Nephron progenitor cell (in vitro differentiated cells): Measurements from ENCODE around the gene MESP1.

Experiments
- DNase-seq: peaks from one replicate; pipeline ENCODE4 v3.0.0; 2021
- H3K27ac Mint-ChIP-seq: 2 replicates; pipeline ENCODE4 v1.8.0; 2021; ENCODE audit warnings: mild to moderate bottlenecking, moderate library complexity, mixed read lengths
- H3K27me3 Mint-ChIP-seq: 2 replicates; pipeline ENCODE4 v1.8.0; 2021; ENCODE audit warnings: mild to moderate bottlenecking, low read depth, mixed read lengths; ENCODE audit not compliant: poor library complexity
- H3K36me3 Mint-ChIP-seq: 2 replicates; pipeline ENCODE4 v1.8.0; 2021; ENCODE audit warnings: low read depth, mixed read lengths
- H3K4me1 Mint-ChIP-seq: 2 replicates; pipeline ENCODE4 v1.8.0; 2021; ENCODE audit warnings: mixed read lengths
- H3K4me3 Mint-ChIP-seq: 2 replicates; pipeline ENCODE4 v1.8.0; 2021; ENCODE audit warnings: mild to moderate bottlenecking, moderate library complexity, mixed read lengths
- H3K9me3 Mint-ChIP-seq: 2 replicates; pipeline ENCODE4 v1.8.0; 2021; ENCODE audit warnings: mild to moderate bottlenecking, moderate library complexity, mixed read lengths
- CTCF ChIP-seq: fragments of 200-600 bp; sonication (generic); IDR thresholded peaks from 2 replicates; pipeline ENCODE4 v1.5.0; 2021; ENCODE audit warnings: antibody characterized with exemption

The MESP1 gene

GRCh38 chr15:89781891-89782618 is 31.0 kb upstream of the MESP1 start:
- H3K27ac Mint-ChIP-seq = no peak overlapping the region

GRCh38 chr15:89781055-89781454 is 30.0 kb upstream of the MESP1 start:
- no peak for DNase-seq
- Mint-ChIP-seq H3K36me3 (no peaks in the 10 kb centered on the region), H3K4me3 (no peak overlapping the region), H3K27me3 (peaks cover 73% of the 10 kb centered on the region), H3K4me1 (peaks cover 14% of the 10 kb centered on the region), H3K27ac (no peak overlapping the region), H3K9me3 (peaks cover 7% of the 10 kb centered on the region)
- TF ChIP-seq CTCF = no peak

More at GRCh38 chr15:89781891-89782618, 31.0 kb upstream of the MESP1 start:
- Mint-ChIP-seq H3K27me3 (peaks cover 74% of the 10 kb centered on the region), H3K4me3 (no peak overlapping the region), H3K9me3 (peaks cover 15% of the 10 kb centered on the region), H3K4me1 (peaks cover 14% of the 10 kb centered on the region), H3K36me3 (no peaks in the 10 kb centered on the region)
- TF ChIP-seq CTCF = no peak
- DNase-seq = no peak

- H3K4me1 Mint-ChIP-seq = peaks cover 14% of the 10 kb centered on the region
- TF ChIP-seq CTCF = no peak
- no peak overlapping the region for H3K27ac Mint-ChIP-seq
- H3K36me3 Mint-ChIP-seq = no peaks in the 10 kb centered on the region
- peaks cover 3% of the 10 kb centered on the region for H3K9me3 Mint-ChIP-seq
- no peak overlapping the region for H3K4me3 Mint-ChIP-seq
- peaks cover 73% of the 10 kb centered on the region for H3K27me3 Mint-ChIP-seq
- no peak for DNase-seq
Observed at GRCh38 chr15:89780601-89781000, 29.6 kb upstream of the MESP1 start.

GRCh38 chr15:89778861-89779260 is 27.8 kb upstream of the MESP1 start:
- peaks cover 14% of the 10 kb centered on the region for H3K4me1 Mint-ChIP-seq
- no peak for DNase-seq
- H3K4me3 Mint-ChIP-seq = no peak overlapping the region
- H3K9me3 Mint-ChIP-seq = no peaks in the 10 kb centered on the region
- H3K36me3 Mint-ChIP-seq = no peaks in the 10 kb centered on the region
- peaks cover 81% of the 10 kb centered on the region for H3K27me3 Mint-ChIP-seq
- H3K27ac Mint-ChIP-seq = no peak overlapping the region
- TF ChIP-seq CTCF = no peak

- H3K27me3 Mint-ChIP-seq = peaks cover 79% of the 10 kb centered on the region
- peaks cover 5% of the 10 kb centered on the region for H3K4me1 Mint-ChIP-seq
- H3K36me3 Mint-ChIP-seq = no peaks in the 10 kb centered on the region
- no peak for TF ChIP-seq CTCF
- no peaks in the 10 kb centered on the region for H3K9me3 Mint-ChIP-seq
- no peak overlapping the region for H3K4me3 Mint-ChIP-seq
- H3K27ac Mint-ChIP-seq = no peak overlapping the region
- no peak for DNase-seq
Observed at GRCh38 chr15:89777782-89778380, 26.8 kb upstream of the MESP1 start.
